Stomach (tissue), 9 donors: ENCODE measurements around the gene UPF1. TPM values are rescaled to one million over a fixed set of nuclear protein-coding genes. Genes with fewer than 3 reads are reported as not detected.

Experiments
- DNase-seq, 2 donors: peaks; one replicate each; pipeline versions ENCODE4 v3.0.0 to v3.0.0-alpha.2; 2013 to 2019
- H3K27ac ChIP-seq, 5 donors: fragments of 200-600 bp in 4 of 5; sonication (generic) in 4 of 5; one replicate each; pipeline ENCODE4 v1.5.1; 2013 to 2019; ENCODE audit warnings: mild to moderate bottlenecking in 1 of 5, moderate library complexity in 1 of 5
- H3K27me3 ChIP-seq, 3 donors: fragments of 200-600 bp; sonication (generic); one replicate each; pipeline ENCODE4 v1.5.1; 2017 to 2019; ENCODE audit warnings: mixed run types in 1 of 3
- H3K36me3 ChIP-seq, 4 donors: fragments of 200-600 bp; sonication (generic); 1 replicate in 3 of 4; 2 replicates in 1 of 4; pipeline ENCODE4 v1.5.1; 2016 to 2019
- H3K4me1 ChIP-seq, 4 donors: fragments of 200-600 bp; sonication (generic); one replicate each; pipeline ENCODE4 v1.5.1; 2016 to 2019
- H3K4me3 ChIP-seq, 4 donors: fragments of 200-600 bp; sonication (generic) in 3 of 4; one replicate each; pipeline ENCODE4 v1.5.1; 2016 to 2019; ENCODE audit warnings: mild to moderate bottlenecking in 1 of 4
- H3K9me3 ChIP-seq, 4 donors: fragments of 200-600 bp; sonication (generic); one replicate each; pipeline ENCODE4 v1.5.1; 2016 to 2019
- CTCF ChIP-seq, 7 experiments: fragments of 450-650 bp in 4 of 7; fragments of 200-600 bp in 3 of 7; sonication (generic) in 3 of 7; IDR thresholded peaks; one replicate each; pipeline ENCODE4 v1.5.1; 2016 to 2019; ENCODE audit warnings: antibody characterized with exemption in 7 of 7, control low read depth in 2 of 7, mild to moderate bottlenecking in 1 of 7
- EP300 ChIP-seq: sonication (generic); formaldehyde crosslinking; IDR thresholded peaks from one replicate; pipeline ENCODE4 v1.6.1; 2017; ENCODE audit warnings: antibody characterized with exemption
- POLR2A ChIP-seq, 4 donors: fragments of 450-650 bp; IDR thresholded peaks; one replicate each; pipeline ENCODE4 v1.6.1; 2016; ENCODE audit warnings: antibody characterized with exemption in 4 of 4, control low read depth in 2 of 4, mild to moderate bottlenecking in 1 of 4, moderate library complexity in 1 of 4
- POLR2AphosphoS5 ChIP-seq, 3 donors: sonication (generic); formaldehyde crosslinking; IDR thresholded peaks; one replicate each; pipeline ENCODE4 v1.6.1; 2016; ENCODE audit warnings: antibody characterized with exemption in 3 of 3
- WGBS, 5 donors: extraction: QIAGEN DNeasy Blood & Tissue Kit in 3 of 5; methylation state at CpG; one replicate each; pipeline versions ENCODE4 v1.1.5 to v1.1.7; 2013 to 2018; 5-methylcytosine and 5-hydroxymethylcytosine counted together
- intact Hi-C: fragments of 100-400 bp; cut with DNase I; formaldehyde crosslinking; loops from one replicate; pipeline ENCODE4 v1.15.1; 2023; ENCODE audit warnings: low total_unique reads
- polyA plus RNA-seq, 3 donors: library from polyadenylated mRNA; stranded (reverse); fragments of 200-250 nt; gene quantifications; one replicate each; pipeline ENCODE4 v1.2.3, GENCODE V29; 2013
- total RNA-seq, 5 donors: library from RNA; depleted of rRNA; stranded (reverse); fragments of >200 nt; gene quantifications; one replicate each; pipeline versions ENCODE4 v1.1.0 to v1.2.3, GENCODE V29; 2014 to 2016
- donor health status: healthy with polysubstance abuse.
- donor health status: Bipolar disorder and iron deficiency.
- donor health status: healthy.

Gene UPF1
- total and polyA plus RNA-seq, 8 donors: 26.3 to 111 (median 38.7) TPM

GRCh38 chr19:18865973-18866799 lies 34.4 kb downstream of the UPF1 start:
- TF ChIP-seq CTCF (IDR thresholded peaks at IDR 0.05): peak in 5 of 7 experiments; percentile 59 to 99 (median 95)
- TF ChIP-seq POLR2A (IDR thresholded peaks at IDR 0.05): no peak
- TF ChIP-seq EP300: no peak
- TF ChIP-seq POLR2AphosphoS5 (IDR thresholded peaks at IDR 0.05): peak in 1 of 3 donors; percentile 12
- WGBS, 5 donors: 34 to 44% (median 39%) methylated on average over 36 to 38 of the region's 38 CpGs
- no peaks in the 10 kb centered on the region for H3K9me3 ChIP-seq
- no peak overlapping the region for H3K4me3 ChIP-seq
- intact Hi-C loops: no loop called here
- no peak overlapping the region for H3K27ac ChIP-seq
- peaks cover 58 to 76% (median 74%) of the 10 kb centered on the region in 4 donors for H3K36me3 ChIP-seq
- H3K27me3 ChIP-seq: peaks cover 0 to 26% (median 14%) of the 10 kb centered on the region in 3 donors
- peak; percentile 67 to 87 for DNase-seq
- peaks cover 14 to 39% (median 24%) of the 10 kb centered on the region in 4 donors for H3K4me1 ChIP-seq

GRCh38 chr19:18866800-18867123 lies 35.0 kb downstream of the UPF1 start:
- H3K36me3 ChIP-seq: peaks cover 52 to 70% (median 68%) of the 10 kb centered on the region in 4 donors
- H3K27me3 ChIP-seq: peaks cover 0 to 26% (median 14%) of the 10 kb centered on the region in 3 donors
- no peak for DNase-seq
- no peak overlapping the region for H3K4me3 ChIP-seq
- TF ChIP-seq CTCF (IDR thresholded peaks at IDR 0.05) (peak in 1 of 7 experiments; percentile 12), POLR2A (IDR thresholded peaks at IDR 0.05) (no peak), EP300 (no peak)
- no peaks in the 10 kb centered on the region for H3K9me3 ChIP-seq
- intact Hi-C loops: no loop called here
- no peak overlapping the region for H3K27ac ChIP-seq
- peaks cover 14 to 39% (median 24%) of the 10 kb centered on the region in 4 donors for H3K4me1 ChIP-seq
- 78 to 84% (median 79%) methylated on average over 17 of the region's 17 CpGs for WGBS, 5 donors

- Histone ChIP-seq H3K27me3 (peaks cover 0 to 26% (median 14%) of the 10 kb centered on the region in 3 donors), H3K36me3 (peaks cover 48 to 66% (median 64%) of the 10 kb centered on the region in 4 donors), H3K4me1 (peaks cover 14 to 39% (median 24%) of the 10 kb centered on the region in 4 donors), H3K27ac (no peak overlapping the region), H3K9me3 (no peaks in the 10 kb centered on the region), H3K4me3 (no peak overlapping the region)
- 92 to 96% (median 94%) methylated on average over 23 of the region's 23 CpGs for WGBS, 5 donors
- DNase-seq: no peak
- TF ChIP-seq CTCF (IDR thresholded peaks at IDR 0.05): no peak
- no peak for TF ChIP-seq EP300
- no peak for TF ChIP-seq POLR2AphosphoS5 (IDR thresholded peaks at IDR 0.05)
- TF ChIP-seq POLR2A (IDR thresholded peaks at IDR 0.05): no peak
- intact Hi-C loops: no loop called here
Observed at GRCh38 chr19:18867199-18867598, 35.4 kb downstream of the UPF1 start.

- intact Hi-C loops: no loop called here
- WGBS, 5 donors: 87 to 94% (median 93%) methylated on average over 23 of the region's 23 CpGs
- Histone ChIP-seq H3K4me3 (no peak overlapping the region), H3K36me3 (peaks cover 44 to 60% (median 58%) of the 10 kb centered on the region in 4 donors), H3K27me3 (peaks cover 0 to 26% (median 14%) of the 10 kb centered on the region in 3 donors), H3K27ac (no peak overlapping the region), H3K4me1 (peaks cover 14 to 39% (median 24%) of the 10 kb centered on the region in 4 donors), H3K9me3 (no peaks in the 10 kb centered on the region)
- DNase-seq: no peak
- TF ChIP-seq CTCF (IDR thresholded peaks at IDR 0.05): no peak
- TF ChIP-seq POLR2A (IDR thresholded peaks at IDR 0.05): no peak
- no peak for TF ChIP-seq EP300
- no peak for TF ChIP-seq POLR2AphosphoS5 (IDR thresholded peaks at IDR 0.05)
Observed at GRCh38 chr19:18867751-18868150, 36.0 kb downstream of the UPF1 start.
